Measurements from ENCODE around the gene SPEF1.

Gene SPEF1

GRCh38 chr20:3751675-3752385, 29.4 kb downstream of the SPEF1 start:
- Histone ChIP-seq H3K14ac (ENCODE audit: low read length in 2 of 2) (no peak overlapping the region), H3K4me3 (ENCODE audit: insufficient read depth in 1 of 2, low read depth in 1 of 2, low read length in 2 of 2) (peak overlapping the region in 1 of 2 experiments; percentile 16), H2BK5ac (ENCODE audit: low read depth, low read length, poor library complexity, severe bottlenecking) (no peak overlapping the region), H3K27me3 (ENCODE audit: control insufficient read depth in 1 of 2, insufficient read depth in 1 of 2, low read length in 2 of 2) (peaks cover 0 to 43% of the 10 kb centered on the region in 2 experiments), H2BK120ac (ENCODE audit: low read depth, low read length) (no peak overlapping the region), H3K9me3 (ENCODE audit: control insufficient read depth, low read length) (no peaks in the 10 kb centered on the region), H2AFZ (ENCODE audit: low read depth, low read length) (no peak overlapping the region), H3K4me2 (ENCODE audit: low read length, poor library complexity, severe bottlenecking) (peak overlapping the region; percentile 42), H3K4me1 (ENCODE audit: control insufficient read depth, insufficient read depth, low read depth, low read length) (peaks cover 19% of the 10 kb centered on the region), H4K8ac (ENCODE audit: low read length) (peak overlapping the region; percentile 12), H3K27ac (ENCODE audit: low read length, poor library complexity, severe bottlenecking) (no peak overlapping the region), H4K91ac (ENCODE audit: low read length) (no peak overlapping the region), H3K36me3 (ENCODE audit: control insufficient read depth in 1 of 2, insufficient read depth in 2 of 2, low read depth in 1 of 2, low read length in 2 of 2) (peaks cover 37 to 42% of the 10 kb centered on the region in 2 experiments), H2BK15ac (ENCODE audit: low read depth, poor library complexity, severe bottlenecking) (no peak overlapping the region), H3K18ac (ENCODE audit: low read depth in 1 of 2, low read length in 2 of 2) (no peak overlapping the region), H3K9ac (ENCODE audit: low read length) (no peak overlapping the region), H3K79me1 (replicated peaks; ENCODE audit: low read length, poor library complexity, severe bottlenecking) (peaks cover 2% of the 10 kb centered on the region), H2AK5ac (ENCODE audit: low read length, severe bottlenecking) (no peak overlapping the region), H3K4ac (ENCODE audit: low read depth in 1 of 2, low read length in 2 of 2) (no peak overlapping the region), H2BK12ac (ENCODE audit: low read length in 2 of 2) (no peak overlapping the region), H3K23ac (ENCODE audit: low read length in 2 of 2) (peak overlapping the region; percentile 3 to 28)
- 68% methylated on average over 94 of the region's 95 CpGs for WGBS
- DNase-seq, result peak; percentile 37

- no peak overlapping the region for H2BK12ac ChIP-seq (ENCODE audit: low read length in 2 of 2)
- H3K9me3 ChIP-seq (ENCODE audit: control insufficient read depth, low read length), result no peaks in the 10 kb centered on the region
- peaks cover 0 to 47% of the 10 kb centered on the region in 2 experiments for H3K27me3 ChIP-seq (ENCODE audit: control insufficient read depth in 1 of 2, insufficient read depth in 1 of 2, low read length in 2 of 2)
- no peak overlapping the region for H4K91ac ChIP-seq (ENCODE audit: low read length)
- DNase-seq, result no peak
- H2BK120ac ChIP-seq (ENCODE audit: low read depth, low read length), result no peak overlapping the region
- H3K4me2 ChIP-seq (ENCODE audit: low read length, poor library complexity, severe bottlenecking), result no peak overlapping the region
- peaks cover 19% of the 10 kb centered on the region for H3K4me1 ChIP-seq (ENCODE audit: control insufficient read depth, insufficient read depth, low read depth, low read length)
- no peak overlapping the region for H2BK5ac ChIP-seq (ENCODE audit: low read depth, low read length, poor library complexity, severe bottlenecking)
- H2AK5ac ChIP-seq (ENCODE audit: low read length, severe bottlenecking), result no peak overlapping the region
- H2AFZ ChIP-seq (ENCODE audit: low read depth, low read length), result no peak overlapping the region
- no peak overlapping the region for H3K14ac ChIP-seq (ENCODE audit: low read length in 2 of 2)
- no peak overlapping the region for H3K23ac ChIP-seq (ENCODE audit: low read length in 2 of 2)
- no peak overlapping the region for H2BK15ac ChIP-seq (ENCODE audit: low read depth, poor library complexity, severe bottlenecking)
- H3K18ac ChIP-seq (ENCODE audit: low read depth in 1 of 2, low read length in 2 of 2), result no peak overlapping the region
- peak overlapping the region in 1 of 2 experiments; percentile 9 for H3K4me3 ChIP-seq (ENCODE audit: insufficient read depth in 1 of 2, low read depth in 1 of 2, low read length in 2 of 2)
- no peak overlapping the region for H3K4ac ChIP-seq (ENCODE audit: low read depth in 1 of 2, low read length in 2 of 2)
- H3K27ac ChIP-seq (ENCODE audit: low read length, poor library complexity, severe bottlenecking), result no peak overlapping the region
- WGBS, result 76% methylated on average over 24 of the region's 31 CpGs
- H3K9ac ChIP-seq (ENCODE audit: low read length), result no peak overlapping the region
- peaks cover 2% of the 10 kb centered on the region for H3K79me1 ChIP-seq (replicated peaks; ENCODE audit: low read length, poor library complexity, severe bottlenecking)
- peaks cover 32 to 40% of the 10 kb centered on the region in 2 experiments for H3K36me3 ChIP-seq (ENCODE audit: control insufficient read depth in 1 of 2, insufficient read depth in 2 of 2, low read depth in 1 of 2, low read length in 2 of 2)
- H4K8ac ChIP-seq (ENCODE audit: low read length), result peak overlapping the region; percentile 12
Observed at GRCh38 chr20:3751305-3751674, 30.0 kb downstream of the SPEF1 start.

DNA sequence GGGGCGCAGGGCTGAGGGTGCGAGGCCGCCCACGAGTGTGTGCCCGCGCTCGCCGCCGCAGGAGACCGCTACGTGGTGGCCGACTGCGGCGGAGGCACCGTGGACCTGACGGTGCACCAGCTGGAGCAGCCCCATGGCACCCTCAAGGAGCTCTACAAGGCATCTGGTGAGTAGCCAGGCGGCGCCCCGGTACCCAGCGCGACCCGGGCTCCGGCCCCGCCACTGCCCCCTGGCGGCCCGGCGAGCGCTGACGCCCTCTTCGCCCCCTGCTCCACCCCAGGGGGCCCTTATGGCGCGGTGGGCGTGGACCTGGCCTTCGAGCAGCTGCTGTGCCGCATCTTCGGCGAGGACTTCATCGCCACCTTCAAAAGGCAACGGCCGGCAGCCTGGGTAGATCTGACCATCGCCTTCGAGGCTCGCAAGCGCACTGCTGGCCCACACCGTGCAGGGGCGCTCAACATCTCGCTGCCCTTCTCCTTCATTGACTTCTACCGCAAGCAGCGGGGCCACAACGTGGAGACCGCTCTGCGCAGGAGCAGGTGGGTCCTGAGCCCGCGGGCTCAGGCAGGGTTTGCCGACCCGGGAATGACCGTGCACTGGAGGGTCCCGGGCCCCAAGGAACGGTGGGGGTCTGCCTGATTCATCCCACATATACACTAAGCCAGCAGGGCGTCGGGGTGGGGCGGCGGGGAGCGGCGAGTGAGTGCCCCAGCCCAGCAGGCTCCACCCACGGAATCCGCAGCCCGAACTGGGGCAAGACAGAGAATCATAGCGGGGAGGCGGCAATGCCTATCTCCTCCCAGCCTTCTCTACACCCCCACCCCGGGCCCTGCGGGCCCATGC, 31.3 kb downstream of the SPEF1 start:
- peak overlapping the region in 1 of 2 experiments; percentile 21 for H2BK12ac ChIP-seq (ENCODE audit: low read length in 2 of 2)
- peak overlapping the region; percentile 77 for H4K91ac ChIP-seq (ENCODE audit: low read length)
- peak overlapping the region; percentile 9 for H3K4me2 ChIP-seq (ENCODE audit: low read length, poor library complexity, severe bottlenecking)
- peak; percentile 41 for DNase-seq
- H3K23ac ChIP-seq (ENCODE audit: low read length in 2 of 2), result no peak overlapping the region
- H3K27ac ChIP-seq (ENCODE audit: low read length, poor library complexity, severe bottlenecking), result no peak overlapping the region
- WGBS, result 19% methylated on average over 67 of the region's 72 CpGs
- H3K14ac ChIP-seq (ENCODE audit: low read length in 2 of 2), result no peak overlapping the region
- peak overlapping the region; percentile 71 for H4K8ac ChIP-seq (ENCODE audit: low read length)
- H2AK5ac ChIP-seq (ENCODE audit: low read length, severe bottlenecking), result no peak overlapping the region
- H3K18ac ChIP-seq (ENCODE audit: low read depth in 1 of 2, low read length in 2 of 2), result peak overlapping the region in 1 of 2 experiments; percentile 56
- no peaks in the 10 kb centered on the region for H3K79me1 ChIP-seq (replicated peaks; ENCODE audit: low read length, poor library complexity, severe bottlenecking)
- no peak overlapping the region for H3K9ac ChIP-seq (ENCODE audit: low read length)
- no peaks in the 10 kb centered on the region for H3K9me3 ChIP-seq (ENCODE audit: control insufficient read depth, low read length)
- H3K27me3 ChIP-seq (ENCODE audit: control insufficient read depth in 1 of 2, insufficient read depth in 1 of 2, low read length in 2 of 2), result peaks cover 0 to 59% of the 10 kb centered on the region in 2 experiments
- peaks cover 23% of the 10 kb centered on the region for H3K4me1 ChIP-seq (ENCODE audit: control insufficient read depth, insufficient read depth, low read depth, low read length)
- peak overlapping the region; percentile 29 for H2AFZ ChIP-seq (ENCODE audit: low read depth, low read length)
- H2BK5ac ChIP-seq (ENCODE audit: low read depth, low read length, poor library complexity, severe bottlenecking), result no peak overlapping the region
- H3K36me3 ChIP-seq (ENCODE audit: control insufficient read depth in 1 of 2, insufficient read depth in 2 of 2, low read depth in 1 of 2, low read length in 2 of 2), result peaks cover 19 to 26% of the 10 kb centered on the region in 2 experiments
- no peak overlapping the region for H2BK120ac ChIP-seq (ENCODE audit: low read depth, low read length)
- peak overlapping the region; percentile 83 for H2BK15ac ChIP-seq (ENCODE audit: low read depth, poor library complexity, severe bottlenecking)
- peak overlapping the region in 1 of 2 experiments; percentile 9 for H3K4me3 ChIP-seq (ENCODE audit: insufficient read depth in 1 of 2, low read depth in 1 of 2, low read length in 2 of 2)
- peak overlapping the region in 1 of 2 experiments; percentile 58 for H3K4ac ChIP-seq (ENCODE audit: low read depth in 1 of 2, low read length in 2 of 2)
